Motor neuron (in vitro differentiated cells): ENCODE results near the gene ARHGEF18. TPM values are rescaled to one million over a fixed set of nuclear protein-coding genes. Genes with fewer than 3 reads are reported as not detected.
"Not testable (repeated sequence)": the region's sequence is repeated elsewhere in the genome, so short reads cannot be mapped to it uniquely, and the experiment has no call there.

ENCODE experiments used
- ATAC-seq, 8 experiments: fragments of 200-7000 bp; cut with Tn5 transposase; replicated peaks in 6 of 8; 2 replicates each; pipeline ENCODE4 v1.8.0; 2021; ENCODE audit warnings: mild to moderate bottlenecking in 8 of 8, moderate library complexity in 8 of 8
- H3K27ac ChIP-seq, 2 donors: fragments of 250-450 bp; sonication (Bioruptor Pico); 2 replicates each; pipeline ENCODE4 v1.9.0; 2021; ENCODE audit warnings: antibody characterized with exemption in 2 of 2, mild to moderate bottlenecking in 2 of 2, moderate library complexity in 1 of 2
- H3K4me1 ChIP-seq, 2 donors: fragments of 250-450 bp; sonication (Bioruptor Pico); replicated peaks in 1 of 2; 2 replicates each; pipeline ENCODE4 v1.6.1; 2021; ENCODE audit warnings: antibody characterized with exemption in 2 of 2, mild to moderate bottlenecking in 2 of 2, moderate library complexity in 1 of 2
- H3K4me3 ChIP-seq, 5 donors: fragments of 250-450 bp; sonication (Bioruptor Pico); 2 replicates each; pipeline ENCODE4 v1.9.0; 2021; ENCODE audit warnings: antibody characterized with exemption in 5 of 5, mild to moderate bottlenecking in 5 of 5, moderate library complexity in 4 of 5
- WGBS, 10 experiments: fragments of 450-650 bp; shearing (Covaris generic); methylation state at CpG; one replicate each; pipeline ENCODE4 v1.0.0; 2022; 5-methylcytosine and 5-hydroxymethylcytosine counted together
- in situ Hi-C, 9 experiments: fragments of 400-800 bp; cut with MboI; loops; one replicate each; pipeline ENCODE4 v1.15.0; 2021; ENCODE audit warnings: low sequenced_read_pairs in 9 of 9, low pct_unique_long_range_greater_than_20kb in 2 of 9; ENCODE audit not compliant: unreplicated experiment in 9 of 9
- total RNA-seq, 8 experiments: library from RNA; unstranded; fragments of 300-600 nt; gene quantifications; 2 replicates each; pipeline versions ENCODE4 v1.2.3 to v1.2.4, GENCODE V29; 2022

ARHGEF18 gene
- total RNA-seq, 8 experiments from 2014 or later, result 12.8 to 33.8 (median 17.4) TPM

- 0 to 100% (median 72%) methylated on average over 1 to 12 of the region's 17 CpGs; no CpG with 5 or more reads in 1 of the 10 experiments for WGBS, 10 experiments
- Histone ChIP-seq H3K27ac (no peak overlapping the region), H3K4me1 (no peaks in the 10 kb centered on the region), H3K4me3 (no peak overlapping the region)
- in situ Hi-C loops, result loop anchor here in 4 of 9 experiments (25.0 kb wide), 2 partner anchors 196 to 221 kb away; no protein-coding TSS in a partner anchor
- peak in 1 of 8 experiments; percentile 27 for ATAC-seq
These were observed 15.3 kb upstream of the ARHGEF18 start for GRCh38 chr19:7333198-7334118.

GRCh38 chr19:7336321-7336973 lies 12.3 kb upstream of the ARHGEF18 start:
- no peaks in the 10 kb centered on the region for H3K4me1 ChIP-seq
- no peak overlapping the region for H3K27ac ChIP-seq
- no peak overlapping the region for H3K4me3 ChIP-seq
- in situ Hi-C loops, result loop anchor here in 4 of 9 experiments (25.0 kb wide), 2 partner anchors 199 to 224 kb away; no protein-coding TSS in a partner anchor
- ATAC-seq, result no peak
- 35 to 91% (median 52%) methylated on average over 2 to 6 of the region's 9 CpGs; no CpG with 5 or more reads in 3 of the 10 experiments for WGBS, 10 experiments

GRCh38 chr19:7337380-7338194 lies 11.2 kb upstream of the ARHGEF18 start:
- in situ Hi-C loops, result loop anchor here in 4 of 9 experiments (25.0 kb wide), 2 partner anchors 200 to 225 kb away; no protein-coding TSS in a partner anchor

GRCh38 chr19:7340959-7341837 lies 7.5 kb upstream of the ARHGEF18 start:
- in situ Hi-C loops, result loop anchor here in 5 of 9 experiments (10.0 to 25.0 kb wide), 3 partner anchors 204 to 236 kb away; no protein-coding TSS in a partner anchor
- 3 to 100% (median 29%) methylated on average over 1 to 10 of the region's 22 CpGs; no CpG with 5 or more reads in 1 of the 10 experiments for WGBS, 10 experiments
- Histone ChIP-seq H3K4me3 (no peak overlapping the region), H3K4me1 (no peaks in the 10 kb centered on the region), H3K27ac (no peak overlapping the region)
- ATAC-seq, result peak; percentile 34 to 76 (median 64)

More at GRCh38 chr19:7337380-7338194, 11.2 kb upstream of the ARHGEF18 start:
- no peak overlapping the region for H3K4me3 ChIP-seq
- 10 to 84% (median 59%) methylated on average over 1 to 10 of the region's 12 CpGs; no CpG with 5 or more reads in 2 of the 10 experiments for WGBS, 10 experiments
- no peak overlapping the region for H3K27ac ChIP-seq
- no peaks in the 10 kb centered on the region for H3K4me1 ChIP-seq
- ATAC-seq, result no peak

- no peak for ATAC-seq
- in situ Hi-C loops, result loop anchor here in 5 of 9 experiments (10.0 to 25.0 kb wide), 3 partner anchors 205 to 237 kb away; no protein-coding TSS in a partner anchor
- Histone ChIP-seq H3K27ac (no peak overlapping the region), H3K4me1 (no peaks in the 10 kb centered on the region), H3K4me3 (no peak overlapping the region)
- 41 to 100% (median 85%) methylated on average over 1 to 4 of the region's 5 CpGs; no CpG with 5 or more reads in 4 of the 10 experiments for WGBS, 10 experiments
These were observed 6.6 kb upstream of the ARHGEF18 start for GRCh38 chr19:7342143-7342542.

GRCh38 chr19:7346488-7346971 lies 2.2 kb upstream of the ARHGEF18 start:
- H3K4me1 ChIP-seq, result no peaks in the 10 kb centered on the region
- no peak overlapping the region for H3K4me3 ChIP-seq
- in situ Hi-C loops, result loop anchor here in 5 of 9 experiments (10.0 to 25.0 kb wide), 3 partner anchors 209 to 242 kb away; no protein-coding TSS in a partner anchor
- no peak overlapping the region for H3K27ac ChIP-seq
- ATAC-seq, result no peak
- whole genome bisulfite sequencing, 10 experiments, result 20 to 100% (median 34%) methylated on average over 1 to 3 of the region's 7 CpGs; no CpG with 5 or more reads in 3 of the 10 experiments

- not testable (repeated sequence) for H3K4me1 ChIP-seq, H3K4me3 ChIP-seq, H3K27ac ChIP-seq, ATAC-seq
- WGBS, 10 experiments, result 39 to 100% (median 73%) methylated on average over 1 to 6 of the region's 7 CpGs; no CpG with 5 or more reads in 2 of the 10 experiments
- in situ Hi-C loops, result loop anchor here in 5 of 9 experiments (10.0 to 25.0 kb wide), 3 partner anchors 210 to 242 kb away; no protein-coding TSS in a partner anchor
These were observed 1.7 kb upstream of the ARHGEF18 start for GRCh38 chr19:7346997-7347396.

GRCh38 chr19:7349231-7349591 lies 474 bp downstream of the ARHGEF18 start:
- Histone ChIP-seq H3K4me1 (no peaks in the 10 kb centered on the region), H3K27ac (no peak overlapping the region), H3K4me3 (no peak overlapping the region)
- in situ Hi-C loops, result loop anchor here in 5 of 9 experiments (10.0 to 25.0 kb wide), 3 partner anchors 212 to 244 kb away; no protein-coding TSS in a partner anchor
- WGBS, 10 experiments, result 20 to 77% (median 69%) methylated on average over 1 to 7 of the region's 9 CpGs; no CpG with 5 or more reads in 3 of the 10 experiments
- ATAC-seq, result no peak

GRCh38 chr19:7349961-7350711 lies 1.4 kb downstream of the ARHGEF18 start:
- H3K4me3 ChIP-seq, result no peak overlapping the region
- no peak for ATAC-seq
- in situ Hi-C loops, result loop anchor here in 5 of 9 experiments (10.0 to 25.0 kb wide), 3 partner anchors 213 to 245 kb away; no protein-coding TSS in a partner anchor
- no peaks in the 10 kb centered on the region for H3K4me1 ChIP-seq
- no peak overlapping the region for H3K27ac ChIP-seq
- WGBS, 10 experiments, result 25 to 100% (median 49%) methylated on average over 1 to 3 of the region's 8 CpGs; no CpG with 5 or more reads in 4 of the 10 experiments

- no peaks in the 10 kb centered on the region for H3K4me1 ChIP-seq
- H3K27ac ChIP-seq, result no peak overlapping the region
- H3K4me3 ChIP-seq, result no peak overlapping the region
- no peak for ATAC-seq
- WGBS, 10 experiments, result 0 to 67% (median 20%) methylated on average over 1 of the region's 1 CpG; no CpG with 5 or more reads in 1 of the 10 experiments
- in situ Hi-C loops, result no loop called here
These were observed 3.1 kb downstream of the ARHGEF18 start for GRCh38 chr19:7351861-7352260.
